HG03469 (cell line): ENCODE measurements around the gene SBNO2.

ENCODE experiments used
- ATAC-seq: cut with Tn5 transposase; IDR thresholded peaks from one replicate; pipeline ENCODE4 v1.9.1; 2021; ENCODE audit warnings: mild to moderate bottlenecking, moderate library complexity, moderate number of reproducible peaks; ENCODE audit not compliant: unreplicated experiment

SBNO2 gene

DNA sequence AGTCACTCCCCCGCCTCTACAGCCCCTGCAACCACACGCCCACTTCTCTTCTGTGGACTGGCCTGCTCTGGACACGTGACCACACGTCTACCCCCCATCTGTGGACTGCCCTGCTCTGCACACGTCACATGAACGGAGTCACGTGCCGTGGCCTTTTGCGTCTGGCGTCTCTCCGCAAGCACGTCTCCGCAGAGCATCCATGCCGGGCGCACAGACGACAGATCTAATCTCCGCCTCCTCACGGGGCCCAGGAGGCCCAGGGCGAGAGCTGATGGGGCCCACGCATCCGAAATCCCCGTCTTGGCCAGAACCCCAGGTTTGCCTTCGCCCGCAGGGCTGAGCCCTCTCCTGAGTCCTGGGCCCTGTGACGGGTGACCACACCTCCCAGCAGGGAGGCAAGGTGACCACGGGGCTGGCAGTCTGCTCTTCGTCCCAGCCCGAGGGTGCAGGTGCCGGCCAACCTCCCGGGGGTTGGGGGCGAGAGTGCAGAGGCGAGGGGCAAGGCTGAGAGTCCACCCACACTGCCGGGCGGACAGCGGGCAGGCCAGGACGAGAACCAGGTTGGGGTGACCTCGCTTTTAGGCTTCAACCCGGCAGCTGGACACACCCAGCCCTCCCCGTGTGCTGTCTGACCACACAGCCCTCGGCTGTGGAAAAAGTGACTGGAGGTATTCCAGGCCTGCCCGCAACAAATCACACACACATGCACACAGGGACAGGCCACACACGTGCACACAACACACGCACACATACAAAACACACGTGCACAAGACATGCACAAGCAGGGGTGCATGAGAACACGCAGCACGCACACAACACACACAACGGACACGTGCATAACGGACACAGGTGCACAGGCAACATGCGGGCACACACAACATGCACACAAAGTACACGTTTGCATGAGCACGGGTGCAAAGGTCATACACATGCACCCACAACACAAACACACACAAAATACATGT is 3.9 kb downstream of the SBNO2 start:
- ATAC-seq, result no peak

DNA sequence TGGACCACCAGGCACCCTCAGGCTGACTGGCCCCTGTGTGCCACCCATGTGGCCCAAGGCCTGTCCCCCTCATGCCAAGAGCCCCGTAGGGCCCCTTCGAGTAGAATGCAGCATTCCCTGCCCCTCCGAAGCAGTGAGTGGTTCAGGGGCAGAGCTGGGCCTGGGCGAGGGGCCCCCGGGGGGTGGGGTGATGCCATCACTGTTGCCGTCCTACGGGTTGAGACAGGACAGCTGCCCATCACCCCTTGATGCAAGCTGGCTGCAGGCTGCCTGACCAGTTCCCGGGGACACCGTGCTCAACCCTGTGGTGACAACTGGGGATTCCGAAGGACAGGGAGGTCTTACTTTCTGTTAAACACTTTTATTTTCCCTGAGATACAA is 4.7 kb downstream of the SBNO2 start:
- ATAC-seq, result no peak

DNA sequence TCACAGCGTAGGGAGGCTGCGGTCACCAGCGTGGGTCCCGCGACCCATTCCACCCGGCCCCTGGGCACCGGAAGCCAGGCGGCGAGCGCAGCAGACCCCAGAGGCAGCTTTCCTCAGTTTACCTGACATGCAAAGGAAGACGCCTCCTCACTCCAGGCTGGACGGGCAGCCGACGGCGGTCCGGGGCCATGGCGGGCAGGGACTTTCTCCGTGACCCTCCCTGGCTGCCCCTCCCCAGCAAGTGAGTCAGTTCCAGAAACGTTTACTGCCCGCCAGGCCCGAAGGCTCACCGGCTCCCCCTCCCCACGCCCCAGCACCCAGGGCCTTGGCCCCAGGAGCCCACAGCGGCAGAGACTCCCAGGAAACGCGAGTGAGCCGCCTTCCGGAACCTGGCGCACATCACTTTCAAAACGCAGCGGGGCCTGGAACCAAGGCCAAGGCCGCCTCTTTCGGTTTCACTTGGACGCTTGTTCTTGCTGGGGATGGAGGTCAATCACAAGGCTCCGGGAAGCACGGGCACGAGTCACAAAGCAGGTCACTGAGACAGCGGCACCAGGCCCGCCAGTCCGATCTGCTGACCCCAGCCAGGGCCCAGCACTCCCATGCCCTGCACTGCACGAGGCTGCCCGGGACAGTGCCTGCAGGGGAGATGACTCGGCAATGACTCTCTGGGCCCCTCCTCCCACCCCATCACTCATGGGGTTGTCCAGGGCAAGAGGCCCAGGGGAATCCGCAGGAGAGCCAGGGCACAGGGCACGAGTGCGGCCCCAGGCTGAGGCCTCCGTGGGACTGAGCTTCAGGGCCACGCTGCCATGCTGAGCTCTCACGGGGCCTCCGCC is 5.3 kb downstream of the SBNO2 start:
- ATAC-seq, result no peak

DNA sequence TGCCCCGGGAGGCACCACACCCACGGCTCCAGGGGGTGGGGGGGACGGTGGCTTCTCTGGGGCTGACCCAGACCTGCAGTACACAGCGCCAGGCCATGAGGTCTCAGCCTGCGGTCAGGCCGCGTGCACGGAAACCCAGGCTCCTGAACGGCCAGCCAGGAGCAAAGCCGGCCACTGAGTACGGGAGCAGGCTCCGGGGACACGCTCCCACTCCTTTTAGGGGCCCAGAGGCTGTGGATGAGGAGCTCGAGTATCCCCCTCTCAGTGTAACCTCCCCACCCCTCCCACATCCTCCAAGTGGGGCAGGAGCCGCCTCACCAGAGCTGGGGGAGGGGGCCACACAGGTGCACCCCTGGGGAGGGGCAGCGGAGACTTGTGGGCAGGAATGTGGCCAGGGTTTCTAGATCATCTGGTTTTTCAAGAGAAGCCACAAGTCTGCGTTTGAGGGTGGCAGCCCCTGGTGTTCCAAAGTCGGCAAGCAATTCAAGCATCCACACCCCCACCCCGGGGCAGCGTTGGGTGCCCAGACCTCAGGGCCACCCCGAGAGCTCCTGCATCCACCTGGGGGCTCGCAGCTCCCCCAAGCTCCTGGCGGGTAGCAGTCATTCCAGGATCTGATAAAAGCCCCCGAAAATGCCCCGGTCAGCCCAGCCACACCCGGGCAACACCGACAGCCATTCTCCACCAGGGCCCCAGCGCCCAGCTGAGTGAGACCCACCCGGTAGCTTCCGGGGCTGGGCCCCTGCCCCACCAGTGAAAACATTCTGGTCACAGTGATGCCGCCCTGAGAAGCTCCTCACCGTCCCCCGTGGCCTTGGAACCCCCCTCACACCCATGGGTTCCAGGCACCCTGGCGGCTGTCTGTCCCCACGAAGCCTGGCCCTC is 6.1 kb downstream of the SBNO2 start:
- no peak for ATAC-seq

DNA sequence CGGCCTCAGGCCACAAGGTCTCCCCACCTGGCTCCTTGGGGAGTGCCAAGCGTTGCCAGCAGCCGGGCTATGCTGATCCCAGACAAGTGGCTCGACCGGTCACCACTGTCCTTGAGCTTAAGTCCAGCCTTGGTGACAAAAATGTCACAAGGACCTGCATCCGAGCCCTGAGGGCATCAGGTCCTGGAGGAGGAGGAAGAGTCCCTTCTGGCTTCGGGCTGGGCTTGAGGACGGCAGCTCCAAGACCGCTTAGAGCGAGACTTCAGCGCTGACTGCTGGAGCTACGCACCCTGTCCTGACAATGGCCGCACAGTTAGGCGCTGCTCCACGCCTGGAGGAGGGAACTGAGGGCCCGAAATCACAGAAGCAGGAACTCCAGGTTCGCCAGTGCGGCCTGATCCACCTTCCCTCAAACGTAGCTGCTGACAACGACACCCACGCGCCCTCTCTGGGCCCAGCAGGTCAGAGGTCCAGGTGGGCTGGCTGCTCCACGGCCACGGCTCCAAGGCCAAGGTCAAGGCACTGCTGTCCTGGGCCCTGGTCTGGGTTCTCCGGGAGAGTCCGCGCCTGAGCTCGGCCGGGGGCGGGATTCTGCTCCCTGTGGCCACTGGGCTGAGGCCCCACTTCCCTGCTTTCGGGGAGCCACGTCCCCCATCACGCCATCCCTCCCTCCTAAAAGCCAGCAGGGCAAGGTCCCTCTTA is 7.0 kb downstream of the SBNO2 start:
- ATAC-seq, result no peak

DNA sequence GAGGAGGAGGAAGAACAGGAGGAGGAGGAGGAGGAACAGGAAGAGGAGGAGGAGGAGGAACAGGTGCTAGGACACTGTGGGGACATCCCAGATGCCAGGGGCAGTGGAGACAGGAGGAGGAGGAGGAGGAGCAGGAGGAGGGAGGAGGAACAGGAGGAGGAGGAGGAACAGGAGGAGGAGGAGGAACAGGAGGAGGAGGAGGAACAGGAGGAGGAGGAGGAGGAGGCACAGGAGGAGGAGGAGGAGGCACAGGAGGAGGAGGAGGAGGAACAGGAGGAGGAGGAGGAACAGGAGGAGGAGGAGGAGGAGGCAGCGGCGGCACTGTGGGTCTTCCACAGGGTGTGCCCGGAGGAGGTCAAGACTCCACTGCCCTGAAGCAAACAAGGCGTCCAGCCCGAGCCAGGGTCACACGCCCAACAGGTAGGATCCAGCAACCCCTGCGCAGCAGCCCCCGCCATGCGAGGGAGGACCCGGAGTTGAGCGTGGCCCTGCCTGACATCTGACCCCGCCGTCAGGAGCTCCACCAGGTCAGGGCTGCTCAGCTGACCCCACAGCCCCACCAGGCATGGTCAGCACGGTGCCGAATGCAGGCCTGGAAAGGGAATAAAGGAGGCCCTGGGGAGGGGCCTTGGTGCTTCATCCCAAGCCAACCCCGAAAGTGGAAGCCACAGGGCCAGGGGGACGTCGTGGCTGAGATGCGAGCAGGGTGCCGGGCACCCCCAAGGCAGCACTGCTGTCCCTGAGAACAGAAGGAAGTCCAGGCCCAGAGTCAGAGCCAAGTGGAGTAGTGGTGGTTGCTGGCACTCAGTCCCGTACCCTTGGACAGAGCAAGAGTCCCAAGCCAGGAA is 9.2 kb downstream of the SBNO2 start:
- no peak for ATAC-seq

DNA sequence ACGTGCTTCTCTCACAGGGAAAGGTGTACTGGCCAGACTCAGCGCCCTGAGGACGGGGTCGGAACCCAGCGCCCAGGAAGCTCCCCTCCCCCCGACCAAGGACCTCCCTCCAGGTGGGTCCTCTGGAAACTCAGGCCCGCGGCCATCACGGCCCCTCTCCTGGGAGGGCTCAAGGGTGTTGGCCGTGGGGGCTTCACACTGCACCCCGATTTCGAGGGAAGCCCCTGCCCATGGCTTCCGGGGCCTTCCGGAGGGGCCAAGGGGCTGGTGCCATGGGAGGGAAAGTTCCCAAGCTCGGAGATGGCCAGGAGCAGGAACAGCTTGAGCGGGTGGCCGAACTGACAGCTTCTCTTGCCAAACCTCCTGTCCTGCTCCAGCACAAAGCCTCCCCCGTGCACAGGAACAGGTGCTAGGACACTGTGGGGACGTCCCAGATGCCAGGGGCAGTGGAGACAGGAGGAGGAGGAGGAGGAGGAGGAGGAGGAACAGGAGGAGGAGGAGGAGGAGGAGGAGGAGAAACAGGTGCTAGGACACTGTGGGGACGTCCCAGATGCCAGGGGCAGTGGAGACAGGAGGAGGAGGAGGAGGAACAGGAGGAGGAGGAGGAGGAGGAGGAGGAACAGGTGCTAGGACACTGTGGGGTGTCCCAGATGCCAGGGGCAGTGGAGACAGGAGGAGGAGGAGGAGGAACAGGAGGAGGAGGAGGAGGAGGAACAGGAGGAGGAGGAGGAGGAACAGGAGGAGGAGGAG is 10.0 kb downstream of the SBNO2 start:
- ATAC-seq, result no peak

DNA sequence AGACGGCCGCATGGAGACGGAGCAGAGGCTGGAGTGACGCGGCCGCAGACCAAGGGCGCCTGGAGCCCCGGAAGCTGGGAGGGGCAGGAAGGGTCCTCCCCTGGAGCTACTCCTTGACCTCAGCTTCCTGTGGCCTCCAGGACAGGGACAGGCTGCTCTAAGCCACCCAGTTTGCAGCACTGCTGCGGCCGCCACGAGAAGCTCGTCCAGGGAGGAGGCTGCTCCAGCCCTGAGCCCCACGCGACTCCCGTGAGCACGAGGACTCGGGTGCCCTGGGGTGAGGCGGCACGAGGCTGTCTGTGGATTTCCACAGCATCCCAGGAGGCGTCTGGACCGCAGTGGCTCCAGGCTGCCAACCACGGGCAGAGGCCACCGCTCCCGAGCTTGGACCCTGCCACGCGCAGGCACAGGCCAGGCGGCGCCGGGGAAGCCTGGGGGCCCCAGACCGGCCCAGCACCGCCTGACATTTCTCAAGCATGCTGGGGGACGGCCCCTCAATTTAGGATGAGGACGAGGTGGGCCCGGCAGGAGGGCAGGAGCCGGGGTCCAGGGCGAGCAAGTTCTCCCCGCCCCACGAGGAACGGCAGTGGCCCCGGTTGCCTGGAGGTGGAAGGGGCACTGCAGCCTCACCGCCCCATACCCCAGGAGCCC is 10.7 kb downstream of the SBNO2 start:
- ATAC-seq, result no peak

DNA sequence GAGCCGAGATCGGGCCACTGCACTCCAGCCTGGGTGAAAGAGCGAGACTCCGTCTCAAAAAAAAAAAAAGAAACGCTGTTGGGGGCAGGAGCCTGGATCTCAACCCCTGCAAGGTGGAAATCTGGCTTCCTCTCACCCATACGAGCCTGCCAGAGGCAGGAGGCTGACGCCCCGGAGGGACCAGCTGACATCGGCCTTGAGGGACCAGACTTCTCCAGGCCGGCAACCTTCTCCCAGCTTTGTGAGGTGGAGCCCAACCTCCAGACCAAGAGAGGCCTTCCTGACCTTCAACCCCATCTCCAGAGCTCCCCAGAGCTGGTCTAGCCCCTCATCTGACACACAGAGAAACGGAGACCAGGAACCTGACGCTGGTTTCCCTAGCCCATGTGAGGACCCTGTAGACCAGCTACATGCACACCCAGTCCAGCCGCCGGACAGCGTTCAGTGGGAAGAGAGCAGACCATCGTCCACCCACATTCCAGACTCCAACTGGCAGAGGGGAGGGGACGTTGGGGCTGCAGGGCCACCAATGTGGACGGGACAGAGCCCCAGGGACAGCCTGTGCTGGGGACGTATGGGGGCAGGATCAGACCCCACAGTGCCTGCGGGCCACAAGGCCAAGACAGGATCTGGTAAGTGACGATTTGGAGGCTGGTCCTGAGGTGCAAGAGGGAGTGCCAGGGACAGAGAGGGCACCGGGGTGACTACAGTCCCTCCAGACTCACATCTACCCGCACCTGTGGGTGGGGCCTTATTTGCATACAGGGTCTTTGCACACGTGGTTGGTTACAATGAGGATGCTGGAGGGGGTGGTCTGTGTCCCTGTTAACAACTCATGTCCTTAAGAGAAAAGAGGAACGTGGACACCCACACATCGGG is 11.4 kb downstream of the SBNO2 start:
- no peak for ATAC-seq

DNA sequence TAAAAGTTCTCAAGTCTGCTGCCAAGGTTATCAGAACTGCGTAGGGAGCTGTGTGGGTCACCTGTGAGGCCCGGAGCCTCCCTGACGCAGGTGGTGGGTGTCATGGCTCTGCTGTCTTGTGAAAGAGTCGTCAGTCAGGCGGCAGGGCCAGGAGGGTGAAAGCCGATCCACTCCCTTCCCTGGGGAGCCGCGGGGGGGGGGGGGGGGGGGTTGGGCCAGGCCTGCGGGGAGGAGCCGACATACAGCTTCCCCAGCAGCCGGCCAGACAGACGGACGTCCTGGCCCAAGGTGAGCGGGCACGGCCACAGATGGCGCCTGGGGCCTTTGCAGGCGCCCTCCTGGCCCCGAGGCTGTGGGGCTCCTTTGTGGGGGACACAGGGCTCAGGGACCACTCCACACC is 12.4 kb downstream of the SBNO2 start:
- no peak for ATAC-seq

DNA sequence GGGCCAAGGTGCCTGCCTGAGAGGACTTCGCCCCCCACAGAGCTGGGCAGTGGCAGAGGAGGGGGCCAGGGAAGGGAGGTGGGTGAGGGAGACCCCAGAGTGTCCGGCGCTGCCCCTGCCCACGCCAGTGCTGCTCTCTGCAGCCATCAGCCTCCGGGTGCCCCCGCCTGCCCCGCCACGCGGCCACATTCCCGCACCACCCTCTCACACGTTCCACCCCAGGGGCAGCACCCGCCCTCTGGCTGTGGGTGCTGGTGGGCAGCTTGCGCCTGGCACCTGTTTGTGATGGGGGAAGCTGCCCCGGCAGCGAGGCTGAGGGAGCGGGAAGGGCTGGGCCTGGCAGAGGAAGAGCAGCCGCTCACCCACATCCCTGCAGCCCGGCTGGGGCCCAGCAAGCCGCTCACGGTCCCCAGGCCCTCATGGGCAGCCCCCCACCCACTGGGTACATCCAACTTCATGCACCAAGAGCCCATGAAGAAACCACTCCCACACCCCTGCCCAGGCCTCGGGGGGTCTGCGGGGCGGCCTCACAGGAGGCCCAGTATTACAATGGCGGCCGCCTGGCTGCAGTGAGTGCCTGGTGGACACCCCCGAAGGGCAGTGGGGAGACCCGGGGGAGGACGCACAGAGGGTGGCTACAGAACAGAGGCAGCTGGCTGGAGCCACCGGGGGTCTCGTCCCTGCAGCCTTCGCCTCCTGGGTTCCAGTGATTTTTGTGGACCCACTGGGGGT is 14.0 kb downstream of the SBNO2 start:
- ATAC-seq, result no peak

DNA sequence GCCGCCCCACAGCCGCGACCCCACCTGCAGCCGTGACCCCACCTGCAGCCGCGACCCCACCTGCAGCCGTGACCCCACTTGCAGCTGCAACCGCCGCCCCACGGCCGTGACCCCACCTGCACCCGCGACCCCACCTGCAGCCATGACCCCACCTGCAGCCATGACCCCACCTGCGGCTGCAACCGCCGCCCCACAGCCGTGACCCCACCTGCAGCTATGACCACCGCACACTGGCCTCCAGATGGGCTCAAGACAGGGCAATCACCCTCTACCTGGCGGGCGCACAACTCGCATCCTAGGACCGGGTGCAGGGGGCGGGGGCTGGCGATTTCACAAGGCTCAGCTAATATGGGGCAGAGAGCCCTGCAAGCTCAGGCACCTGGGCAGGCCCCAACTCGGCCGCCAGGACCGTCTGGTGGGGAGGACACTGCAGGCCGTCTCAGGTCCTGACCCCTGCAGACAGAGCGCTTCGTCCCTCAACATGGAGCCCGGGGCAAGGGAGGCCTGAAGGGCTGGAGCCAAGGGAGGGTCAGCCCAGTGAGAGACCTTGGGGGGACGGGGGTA is 15.1 kb downstream of the SBNO2 start:
- ATAC-seq, result no peak

DNA sequence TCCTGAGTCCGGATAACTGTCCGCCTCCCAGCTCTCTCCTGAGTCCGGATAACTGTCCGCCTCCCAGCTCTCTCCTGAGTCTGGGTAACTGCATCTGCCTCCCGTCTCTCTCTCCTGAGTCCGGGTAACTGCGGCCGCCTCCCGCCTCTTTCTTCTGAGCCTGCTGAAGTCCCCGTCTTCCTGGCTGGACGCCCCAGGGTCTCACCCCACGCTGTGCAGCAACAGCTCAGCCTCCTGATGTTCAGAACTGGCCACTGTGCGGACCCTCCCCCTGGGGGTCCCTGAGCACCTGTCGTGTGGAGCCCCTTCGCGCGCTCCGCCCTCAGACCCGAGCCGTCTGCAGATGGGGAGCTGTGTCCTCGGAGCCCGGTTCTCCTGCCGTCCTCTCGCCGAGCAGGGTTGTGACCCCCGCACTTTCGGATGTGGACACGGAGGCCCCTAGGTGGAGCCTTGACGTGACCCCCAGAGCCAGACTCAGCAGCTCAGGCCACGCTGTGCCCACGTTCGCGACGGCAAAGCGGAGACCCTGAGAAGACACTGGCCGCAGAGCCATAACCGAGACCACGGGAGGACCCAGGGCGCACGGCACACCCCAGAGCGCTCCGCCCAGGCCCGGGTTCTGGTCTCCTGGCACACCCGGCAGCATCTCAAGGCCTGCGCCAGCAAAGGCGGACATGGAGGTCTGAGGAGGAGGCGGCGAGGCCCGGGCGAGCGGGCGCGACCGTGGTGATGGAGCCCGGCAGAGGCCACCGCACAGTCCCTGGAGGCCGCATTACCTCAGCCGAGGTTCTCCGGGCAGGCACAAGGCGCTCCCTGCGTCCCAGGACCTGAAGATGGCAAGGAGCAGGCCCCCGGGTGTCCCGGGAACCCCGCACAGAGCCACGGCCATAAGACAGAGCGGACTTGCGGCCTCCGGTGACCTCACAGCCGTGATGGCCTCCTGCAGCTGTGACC is 15.9 kb downstream of the SBNO2 start:
- ATAC-seq, result no peak

DNA sequence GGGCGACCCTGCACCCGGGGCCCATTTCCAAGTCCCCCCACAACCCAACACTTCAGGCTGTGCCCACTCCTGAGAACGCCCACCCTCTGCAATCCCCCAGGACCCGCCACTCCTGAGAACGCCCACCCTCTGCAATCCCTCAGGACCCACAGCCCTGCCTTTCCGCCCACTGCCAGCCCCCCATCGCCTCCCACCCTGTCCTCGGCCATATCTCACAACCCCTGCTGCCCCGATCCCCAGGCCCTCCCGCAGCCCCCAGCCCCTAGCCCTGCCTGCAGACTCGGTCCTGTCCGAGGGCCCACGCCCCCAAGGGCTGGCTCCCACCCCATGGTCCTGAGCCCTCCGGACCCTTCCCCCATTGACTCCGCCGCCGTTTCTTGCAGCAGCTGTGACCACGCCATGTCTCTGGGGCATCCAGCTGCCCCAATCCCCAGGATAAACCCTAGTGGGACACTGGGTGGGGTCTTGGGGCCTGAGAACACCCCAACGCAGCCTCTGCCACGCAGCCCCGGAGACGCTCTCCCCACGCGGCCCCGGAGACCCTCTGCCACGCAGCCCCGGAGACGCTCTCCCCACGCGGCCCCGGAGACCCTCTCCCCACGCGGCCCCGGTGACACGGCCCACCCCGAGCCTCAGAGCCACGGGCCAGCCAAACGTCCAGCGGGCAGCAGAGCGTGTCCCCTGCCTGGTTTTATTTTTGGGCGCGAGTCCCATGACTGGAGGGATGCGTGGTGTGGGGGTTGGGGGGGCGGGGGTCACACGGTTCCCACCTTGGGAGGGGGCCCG is 17.0 kb downstream of the SBNO2 start:
- no peak for ATAC-seq
